ENCODE data around the gene GRK3. TPM values are rescaled to one million over a fixed set of nuclear protein-coding genes. Genes with fewer than 3 reads are reported as not detected.
"Not testable (repeated sequence)": the region's sequence is repeated elsewhere in the genome, so short reads cannot be mapped to it uniquely, and the experiment has no call there.

GRK3 gene
- total and polyA plus RNA-seq, 12 donors = 0.97 to 9.0 (median 5.2) TPM

DNA sequence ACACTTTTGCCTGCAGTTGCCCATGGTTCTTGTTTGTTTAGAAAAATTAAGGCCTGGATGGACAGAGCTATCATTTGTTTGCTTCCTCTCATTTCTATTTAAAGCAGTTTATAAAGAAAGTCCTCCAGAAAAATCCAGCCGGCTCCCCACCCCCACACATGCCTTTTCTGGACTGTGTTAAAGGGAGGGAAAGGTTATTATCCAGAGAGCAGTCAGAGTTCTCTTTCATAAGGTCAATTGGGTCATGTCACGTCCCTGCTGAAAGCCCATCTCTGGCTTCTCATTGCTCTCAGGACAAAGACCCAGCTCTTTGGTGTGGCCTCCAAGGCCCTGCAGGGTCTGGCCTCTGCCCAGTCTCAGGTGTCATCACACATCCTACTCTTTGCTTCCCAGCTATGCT is 9.8 kb upstream of the GRK3 start:
- Histone ChIP-seq H3K4me3 (no peak overlapping the region), H3K36me3 (no peaks in the 10 kb centered on the region), H3K27me3 (no peaks in the 10 kb centered on the region), H3K4me1 (peaks cover 0 to 17% (median 3%) of the 10 kb centered on the region in 9 donors), H3K27ac (peak overlapping the region in 1 of 10 donors; percentile 16), H3K9me3 (peaks cover 0 to 11% (median 0%) of the 10 kb centered on the region in 11 donors)
- DNase-seq (no peak), ATAC-seq (peak in 1 of 8 donors; percentile 36)
- 40 to 41% methylated on average over 2 of the region's 2 CpGs for WGBS, 2 donors
- intact Hi-C loops (cut with DNase I) = no loop called here
- TF ChIP-seq, protein P1, sequence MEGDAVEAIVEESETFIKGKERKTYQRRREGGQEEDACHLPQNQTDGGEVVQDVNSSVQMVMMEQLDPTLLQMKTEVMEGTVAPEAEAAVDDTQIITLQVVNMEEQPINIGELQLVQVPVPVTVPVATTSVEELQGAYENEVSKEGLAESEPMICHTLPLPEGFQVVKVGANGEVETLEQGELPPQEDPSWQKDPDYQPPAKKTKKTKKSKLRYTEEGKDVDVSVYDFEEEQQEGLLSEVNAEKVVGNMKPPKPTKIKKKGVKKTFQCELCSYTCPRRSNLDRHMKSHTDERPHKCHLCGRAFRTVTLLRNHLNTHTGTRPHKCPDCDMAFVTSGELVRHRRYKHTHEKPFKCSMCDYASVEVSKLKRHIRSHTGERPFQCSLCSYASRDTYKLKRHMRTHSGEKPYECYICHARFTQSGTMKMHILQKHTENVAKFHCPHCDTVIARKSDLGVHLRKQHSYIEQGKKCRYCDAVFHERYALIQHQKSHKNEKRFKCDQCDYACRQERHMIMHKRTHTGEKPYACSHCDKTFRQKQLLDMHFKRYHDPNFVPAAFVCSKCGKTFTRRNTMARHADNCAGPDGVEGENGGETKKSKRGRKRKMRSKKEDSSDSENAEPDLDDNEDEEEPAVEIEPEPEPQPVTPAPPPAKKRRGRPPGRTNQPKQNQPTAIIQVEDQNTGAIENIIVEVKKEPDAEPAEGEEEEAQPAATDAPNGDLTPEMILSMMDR (IDR thresholded peaks at IDR 0.05) = no peak

DNA sequence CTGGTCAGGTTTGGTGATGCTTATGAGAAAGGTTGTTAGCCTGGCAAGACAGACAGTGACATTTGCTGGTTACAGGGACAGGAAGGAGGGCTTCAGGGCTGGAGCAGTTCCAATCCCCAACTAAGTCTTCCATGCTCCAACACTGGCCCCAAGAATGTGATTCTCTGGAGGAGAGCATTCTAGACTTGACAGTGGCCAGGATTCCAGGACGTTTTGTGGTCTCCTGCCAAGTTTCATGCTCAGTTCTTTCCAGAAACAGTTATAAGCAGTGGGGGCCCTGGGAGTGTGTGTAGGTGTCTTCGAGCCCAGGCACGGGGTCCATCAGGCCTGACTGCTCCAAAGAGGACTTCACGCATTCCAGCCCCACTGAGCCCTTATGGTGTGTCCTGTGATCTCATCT is 8.9 kb upstream of the GRK3 start:
- TF ChIP-seq, protein P1 (IDR thresholded peaks at IDR 0.05) = no peak
- Histone ChIP-seq H3K36me3 (no peaks in the 10 kb centered on the region), H3K27me3 (no peaks in the 10 kb centered on the region), H3K9me3 (peaks cover 0 to 10% (median 0%) of the 10 kb centered on the region in 11 donors), H3K27ac (no peak overlapping the region), H3K4me3 (no peak overlapping the region), H3K4me1 (peaks cover 0 to 17% (median 3%) of the 10 kb centered on the region in 9 donors)
- WGBS, 2 donors = 65 to 67% methylated on average over 4 of the region's 4 CpGs
- no peak for DNase-seq
- peak in 1 of 8 donors; percentile 38 for ATAC-seq
- intact Hi-C loops (cut with DNase I) = no loop called here

DNA sequence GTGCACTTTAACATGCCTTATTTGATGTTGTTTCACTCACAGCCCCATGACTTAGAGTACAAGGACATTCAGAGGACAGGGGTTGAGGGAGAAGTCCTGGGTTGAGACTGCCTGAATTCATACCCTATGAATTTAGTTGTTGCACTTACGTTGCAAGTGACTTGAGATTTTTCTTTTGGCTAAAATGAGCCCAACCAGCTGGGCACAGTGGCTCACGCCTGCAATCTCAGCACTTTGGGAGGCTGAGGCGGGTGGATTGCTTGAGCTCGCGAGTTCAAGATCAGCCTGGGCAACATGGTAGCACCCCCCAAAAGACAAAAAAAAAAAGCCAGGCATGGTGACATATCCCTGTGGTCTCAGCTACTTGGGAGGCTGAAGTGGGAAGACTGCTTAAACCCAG is 7.3 kb upstream of the GRK3 start:
- no peaks in the 10 kb centered on the region for H3K27me3 ChIP-seq
- WGBS, 2 donors = 94 to 96% methylated on average over 5 of the region's 5 CpGs
- no peaks in the 10 kb centered on the region for H3K36me3 ChIP-seq
- intact Hi-C loops (cut with DNase I) = no loop called here
- ATAC-seq = no peak
- H3K4me3 ChIP-seq = no peak overlapping the region
- DNase-seq = no peak
- TF ChIP-seq, protein P1 (IDR thresholded peaks at IDR 0.05) = no peak
- H3K9me3 ChIP-seq = no peaks in the 10 kb centered on the region
- no peak overlapping the region for H3K27ac ChIP-seq
- peaks cover 0 to 17% (median 5%) of the 10 kb centered on the region in 9 donors for H3K4me1 ChIP-seq

DNA sequence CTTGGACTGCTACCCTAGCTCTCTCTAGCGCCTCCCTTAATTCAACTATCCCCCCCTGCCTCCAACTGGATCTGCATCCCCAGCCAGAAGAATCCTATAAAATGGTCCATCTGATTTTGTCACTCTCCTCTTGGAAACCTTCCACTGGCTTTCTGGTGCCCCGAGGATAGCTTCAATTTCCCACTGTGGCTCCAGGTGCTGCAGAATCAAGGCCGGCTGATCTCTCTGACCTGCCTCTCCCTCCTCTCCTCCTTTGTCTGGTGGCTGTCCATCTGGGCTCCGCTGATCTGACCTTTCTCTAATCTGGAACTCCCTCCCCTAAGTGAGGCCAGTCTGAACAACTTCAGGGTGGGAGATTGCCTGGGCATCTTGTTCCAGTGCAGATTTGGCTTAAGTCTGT is 6.1 kb upstream of the GRK3 start:
- ATAC-seq = no peak
- Histone ChIP-seq H3K9me3 (no peaks in the 10 kb centered on the region), H3K27ac (no peak overlapping the region), H3K4me1 (peaks cover 0 to 20% (median 5%) of the 10 kb centered on the region in 9 donors), H3K36me3 (no peaks in the 10 kb centered on the region), H3K4me3 (no peak overlapping the region), H3K27me3 (no peaks in the 10 kb centered on the region)
- no peak for DNase-seq
- WGBS, 2 donors = 93 to 96% methylated on average over 4 of the region's 4 CpGs
- intact Hi-C loops (cut with DNase I) = no loop called here
- TF ChIP-seq, protein P1 (IDR thresholded peaks at IDR 0.05) = no peak

DNA sequence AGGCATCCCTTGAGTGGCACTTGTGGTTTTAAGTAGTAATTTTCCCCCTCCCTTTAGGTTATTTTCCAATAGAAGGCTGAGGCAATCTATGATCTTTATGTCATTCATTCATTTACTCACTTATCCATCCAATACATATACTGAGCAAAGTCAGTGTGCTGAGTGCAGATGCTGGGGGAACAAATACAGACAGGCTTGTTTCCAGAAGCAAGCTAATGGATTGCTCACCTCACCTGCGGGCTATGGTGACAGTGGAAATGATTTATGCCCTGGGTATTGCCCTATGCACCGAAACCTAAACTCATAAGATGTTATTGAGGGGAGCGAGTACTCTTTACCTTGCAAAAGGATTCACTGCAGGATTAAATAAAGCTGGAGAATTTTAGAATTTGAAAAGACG is 4.6 kb upstream of the GRK3 start:
- H3K9me3 ChIP-seq, H3K27me3 ChIP-seq, ATAC-seq, H3K36me3 ChIP-seq, H3K27ac ChIP-seq, DNase-seq, H3K4me3 ChIP-seq: not testable (repeated sequence)
- WGBS, 2 donors = 94 to 96% methylated on average over 4 of the region's 4 CpGs
- intact Hi-C loops (cut with DNase I) = loop anchor here in 2 of 10 donors (10.0 kb wide), 2 partner anchors 105 to 135 kb away; no protein-coding TSS in a partner anchor
- peaks cover 0 to 24% (median 9%) of the 10 kb centered on the region in 9 donors for H3K4me1 ChIP-seq

DNA sequence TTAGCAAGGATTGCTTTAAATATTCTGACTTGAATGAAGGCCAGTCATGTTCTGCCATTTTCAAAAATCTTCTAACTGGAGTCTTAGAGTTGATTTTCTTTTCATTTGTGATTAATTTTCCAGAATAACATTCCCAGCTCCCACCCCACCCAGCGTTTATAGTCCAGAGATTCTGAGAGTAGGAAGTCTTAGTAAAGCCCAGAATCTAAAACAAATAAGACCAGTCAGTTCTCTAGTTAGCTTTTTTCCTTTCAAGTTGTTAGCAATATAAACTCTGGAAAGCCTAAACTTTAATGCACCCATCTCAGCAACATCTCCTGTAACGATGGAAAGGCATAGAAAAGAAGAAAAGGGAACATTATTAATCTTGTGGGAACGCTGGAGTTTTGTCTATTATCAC is 3.3 kb upstream of the GRK3 start:
- H3K9me3 ChIP-seq, H3K27me3 ChIP-seq, ATAC-seq, H3K27ac ChIP-seq, H3K4me3 ChIP-seq, DNase-seq, H3K36me3 ChIP-seq: not testable (repeated sequence)
- intact Hi-C loops (cut with DNase I) = loop anchor here in 2 of 10 donors (10.0 kb wide), 2 partner anchors 104 to 134 kb away; no protein-coding TSS in a partner anchor
- peaks cover 0 to 34% (median 19%) of the 10 kb centered on the region in 9 donors for H3K4me1 ChIP-seq
- 74 to 85% methylated on average over 3 of the region's 3 CpGs for WGBS, 2 donors

DNA sequence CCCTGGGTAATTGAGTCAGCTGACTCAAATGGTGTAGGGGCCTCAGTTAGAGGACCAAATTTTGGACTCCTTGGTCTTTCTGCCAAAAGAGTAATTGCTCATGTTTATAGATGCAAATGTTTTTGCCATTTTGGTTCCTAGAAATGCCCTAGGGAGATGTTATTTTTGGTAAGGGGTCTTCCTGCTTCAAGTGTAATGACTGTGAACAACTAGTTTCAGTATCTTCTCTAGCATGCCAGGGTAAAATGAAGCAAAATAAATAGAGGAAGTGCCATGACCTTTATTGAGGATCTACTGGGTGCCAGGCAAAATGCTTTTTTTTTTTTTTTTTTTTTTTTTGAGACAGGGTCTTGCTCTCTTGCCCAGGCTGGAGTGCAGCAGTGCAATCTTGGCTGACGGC is 2.5 kb upstream of the GRK3 start:
- not testable (repeated sequence) for DNase-seq, H3K36me3 ChIP-seq, H3K4me3 ChIP-seq, ATAC-seq, H3K27me3 ChIP-seq, H3K9me3 ChIP-seq
- Histone ChIP-seq H3K27ac (peak overlapping the region in 1 of 10 donors; percentile 27), H3K4me1 (peaks cover 0 to 35% (median 25%) of the 10 kb centered on the region in 9 donors)
- WGBS, 2 donors = 71 to 100% methylated on average over 1 of the region's 1 CpG
- intact Hi-C loops (cut with DNase I) = loop anchor here in 2 of 10 donors (10.0 kb wide), 2 partner anchors 103 to 133 kb away; no protein-coding TSS in a partner anchor
